B cell (primary cell): Measurements from ENCODE around the gene FKBP8. TPM values are rescaled to one million over a fixed set of nuclear protein-coding genes. Genes with fewer than 3 reads are reported as not detected.

ENCODE experiments used
- ATAC-seq: fragments of 200-7000 bp; cut with Tn5 transposase; one replicate; pipeline ENCODE4 v1.10.0; 2021; ENCODE audit warnings: low read depth, mild to moderate bottlenecking, moderate number of reproducible peaks, moderate library complexity
- CTCF ChIA-PET: fragments of 350-600 bp; sonication (Branson Sonifier 250); formaldehyde crosslinking; loops from one replicate; lab custom pipeline; 2021; ENCODE audit warnings: antibody characterized with exemption, inconsistent platforms; lab: Charles Lee
- POLR2A ChIA-PET: fragments of 350-600 bp; sonication (Branson Sonifier 250); formaldehyde crosslinking; loops from one replicate; lab custom pipeline; 2021; ENCODE audit warnings: antibody characterized with exemption; lab: Charles Lee
- DNase-seq: peaks from one replicate; pipeline ENCODE4 v3.0.0; 2013
- H2AFZ ChIP-seq: 2 replicates; pipeline ENCODE4 v1.6.1; 2012; ENCODE audit warnings: mild to moderate bottlenecking, low read depth, low read length; ENCODE audit not compliant: insufficient read depth, poor library complexity, severe bottlenecking
- H3K27ac ChIP-seq, 2 donors: 1 replicate in 1 of 2; 2 replicates in 1 of 2; pipeline ENCODE4 v1.5.1; 2012 to 2013; ENCODE audit warnings: low read length in 2 of 2, mild to moderate bottlenecking in 2 of 2, moderate library complexity in 1 of 2
- H3K27me3 ChIP-seq, 4 experiments: fragments of 200-600 bp in 1 of 4; sonication (generic) in 1 of 4; replicated peaks in 1 of 4; 1 replicate in 2 of 4; 2 replicates in 2 of 4; pipeline versions ENCODE4 v1.6.1 to v1.7.0; 2013 to 2016; ENCODE audit warnings: low read length in 3 of 4, mild to moderate bottlenecking in 2 of 4, mixed read lengths in 1 of 4, moderate library complexity in 1 of 4; ENCODE audit not compliant: insufficient read depth in 4 of 4, control insufficient read depth in 3 of 4; ENCODE audit errors: control extremely low read depth in 1 of 4
- H3K36me3 ChIP-seq, 2 experiments: replicated peaks in 1 of 2; 1 replicate in 1 of 2; 2 replicates in 1 of 2; pipeline versions ENCODE4 v1.6.1 to v1.7.1; 2013; ENCODE audit warnings: low read length in 1 of 2; ENCODE audit not compliant: insufficient read depth in 2 of 2, control insufficient read depth in 1 of 2; ENCODE audit errors: control extremely low read depth in 1 of 2, extremely low read depth in 1 of 2
- H3K4me1 ChIP-seq, 2 donors: fragments of 200-600 bp in 1 of 2; sonication (generic) in 1 of 2; 1 replicate in 1 of 2; 2 replicates in 1 of 2; pipeline versions ENCODE4 v1.5.1 to v1.6.1; 2013 to 2017; ENCODE audit warnings: low read length in 2 of 2; ENCODE audit not compliant: control insufficient read depth in 2 of 2, insufficient read depth in 2 of 2
- H3K4me2 ChIP-seq: replicated peaks from 2 replicates; pipeline ENCODE3; 2012; ENCODE audit warnings: mild to moderate bottlenecking, low read depth, low read length; ENCODE audit not compliant: poor library complexity, severe bottlenecking
- H3K4me3 ChIP-seq, 5 experiments: fragments of 200-600 bp in 1 of 5; sonication (generic) in 1 of 5; 1 replicate in 3 of 5; 2 replicates in 2 of 5; pipeline versions ENCODE4 v1.5.1 to v1.7.0; 2011 to 2016; ENCODE audit warnings: low read length in 4 of 5, mild to moderate bottlenecking in 4 of 5, low read depth in 2 of 5, control low read depth in 1 of 5, moderate library complexity in 1 of 5; ENCODE audit not compliant: insufficient read depth in 1 of 5; ENCODE audit errors: control extremely low read depth in 1 of 5, extremely low read depth in 1 of 5
- H3K79me2 ChIP-seq: fragments of 200-600 bp; sonication (generic); one replicate; pipeline ENCODE4 v1.6.0; 2016; ENCODE audit warnings: low read length; ENCODE audit not compliant: control insufficient read depth, insufficient read depth
- H3K9ac ChIP-seq: fragments of 200-600 bp; sonication (generic); 2 replicates; pipeline ENCODE4 v1.6.1; 2017; ENCODE audit warnings: mild to moderate bottlenecking, low read length, moderate library complexity
- H3K9me3 ChIP-seq, 3 donors: one replicate each; pipeline versions ENCODE4 v1.6.1 to v1.7.1; 2013; ENCODE audit warnings: low read length in 2 of 3; ENCODE audit not compliant: control insufficient read depth in 2 of 3, insufficient read depth in 1 of 3; ENCODE audit errors: control extremely low read depth in 1 of 3
- H4K20me1 ChIP-seq: 2 replicates; pipeline ENCODE4 v1.6.0; 2012; ENCODE audit warnings: mild to moderate bottlenecking, low read length; ENCODE audit not compliant: insufficient read depth, control insufficient read depth, poor library complexity, severe bottlenecking
- H3K27ac Mint-ChIP-seq: one replicate; pipeline ENCODE4 v1.8.0; 2021; ENCODE audit warnings: mixed read lengths
- H3K27me3 Mint-ChIP-seq: one replicate; pipeline ENCODE4 v1.8.0; 2021; ENCODE audit warnings: mixed read lengths
- H3K4me1 Mint-ChIP-seq: one replicate; pipeline ENCODE4 v1.8.0; 2021; ENCODE audit warnings: mixed read lengths
- H3K4me3 Mint-ChIP-seq: one replicate; pipeline ENCODE4 v1.8.0; 2021; ENCODE audit warnings: mixed read lengths
- H3K9me3 Mint-ChIP-seq: one replicate; pipeline ENCODE4 v1.8.0; 2022; ENCODE audit warnings: mixed read lengths; ENCODE audit not compliant: insufficient read depth
- CTCF ChIP-seq: fragments of 200-600 bp; IDR thresholded peaks from one replicate; pipeline ENCODE4 v1.8.0; 2022; ENCODE audit warnings: antibody characterized with exemption, mild to moderate bottlenecking
- EZH2 ChIP-seq: IDR thresholded peaks from 2 replicates; pipeline ENCODE4 v1.6.1; 2012; ENCODE audit warnings: borderline replicate concordance, low read depth, mild to moderate bottlenecking, moderate library complexity, low read length; ENCODE audit not compliant: insufficient read depth, poor library complexity, severe bottlenecking
- WGBS: methylation state at CpG from one replicate; pipeline ENCODE4 v1.1.5; 2013; ENCODE audit warnings: missing lambda C conversion rate; ENCODE audit not compliant: insufficient coverage; 5-methylcytosine and 5-hydroxymethylcytosine counted together
- intact Hi-C: fragments of 100-400 bp; cut with micrococcal nuclease; formaldehyde crosslinking; loops from one replicate; pipeline ENCODE4 v1.10.0; 2022
- polyA plus RNA-seq: library from polyadenylated mRNA; depleted of rRNA; stranded (reverse); fragments of >200 nt; gene quantifications from 2 replicates; pipeline ENCODE4 v1.2.3, GENCODE V29; 2012
- total RNA-seq, 2 donors: library from RNA; stranded (reverse); fragments of 120-200 nt in 1 of 2; gene quantifications; 1 replicate in 1 of 2; 2 replicates in 1 of 2; pipeline versions ENCODE4 v1.2.3 to v1.2.4, GENCODE V29; 2013 to 2022

FKBP8 gene
- total and polyA plus RNA-seq, 2 donors (not counting 1 experiment from before 2014, with no cell fraction given) = 148 to 163 TPM

- peak overlapping the region; percentile 58 for H2AFZ ChIP-seq
- CTCF ChIA-PET = no interaction called here
- H3K27me3 Mint-ChIP-seq = no peaks in the 10 kb centered on the region
Observed at GRCh38 chr19:18541992-18542940, 1.1 kb downstream of the FKBP8 start.

More at GRCh38 chr19:18541992-18542940, 1.1 kb downstream of the FKBP8 start:
- Histone ChIP-seq H4K20me1 (no peaks in the 10 kb centered on the region), H3K4me3 (peak overlapping the region; percentile 40 to 76 (median 62)), H3K4me1 (peaks cover 14 to 20% of the 10 kb centered on the region in 2 donors), H3K4me2 (peak overlapping the region; percentile 86), H3K79me2 (peaks cover 20% of the 10 kb centered on the region), H3K27me3 (no peaks in the 10 kb centered on the region), H3K36me3 (peaks cover under 1 to 30% of the 10 kb centered on the region in 2 experiments), H3K9ac (peak overlapping the region; percentile 65), H3K27ac (peak overlapping the region; percentile 25 to 64), H3K9me3 (no peaks in the 10 kb centered on the region)
- WGBS = 24% methylated on average over 9 of the region's 11 CpGs
- peak overlapping the region; percentile 89 for H3K4me3 Mint-ChIP-seq
- H3K9me3 Mint-ChIP-seq = no peaks in the 10 kb centered on the region
- H3K27ac Mint-ChIP-seq = peak overlapping the region; percentile 83
- peaks cover 20% of the 10 kb centered on the region for H3K4me1 Mint-ChIP-seq
- intact Hi-C loops = loop anchor here (5.0 kb wide), 1 partner anchor 45 kb away; the partner anchor contains the start of gene REX1BD
- no peak for ATAC-seq
- POLR2A ChIA-PET = interaction anchor here (0.6 to 3.4 kb wide), 8 partner anchors 13 to 1015 kb away, joined by 3 to 20 read pairs (median 6); partner anchors contain the start of genes ELL, KXD1, REX1BD and UBA52
- no peak for DNase-seq
- TF ChIP-seq EZH2 (no peak), CTCF (no peak)
